ENCODE results near the gene KISS1R.
A peak's percentile ranks its signal among the peaks of the same experiment; 100 is the strongest.
"Not testable (repeated sequence)": the region's sequence is repeated elsewhere in the genome, so short reads cannot be mapped to it uniquely, and the experiment has no call there.

The KISS1R gene

DNA sequence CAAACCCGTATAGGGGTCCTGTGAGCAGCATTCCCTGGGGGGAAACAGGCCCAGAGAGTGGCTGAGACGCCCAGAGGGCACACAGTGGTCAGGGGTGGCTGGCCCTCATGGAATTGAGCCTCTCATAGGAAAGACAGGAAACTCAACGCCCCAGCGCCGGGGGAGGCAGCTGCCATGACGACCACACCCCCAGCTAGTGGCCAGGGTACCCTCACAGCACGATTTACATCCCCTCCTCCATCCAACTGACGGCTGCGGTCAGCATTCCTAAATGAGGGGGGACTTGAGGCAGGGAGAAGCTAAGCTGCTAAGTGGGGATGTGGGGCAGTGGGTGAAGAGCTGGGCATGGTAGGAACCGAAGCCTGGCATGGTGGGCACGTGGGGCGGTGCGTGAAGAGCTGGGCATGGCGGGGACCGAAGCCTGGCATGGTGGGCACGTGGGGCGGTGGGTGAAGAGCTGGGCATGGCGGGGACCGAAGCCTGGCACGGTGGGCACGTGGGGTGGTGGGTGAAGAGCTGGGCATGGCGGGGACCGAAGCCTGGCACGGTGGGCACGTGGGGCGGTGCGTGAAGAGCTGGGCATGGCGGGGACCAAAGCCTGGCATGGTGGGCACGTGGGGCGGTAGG is 34.1 kb upstream of the KISS1R start:
- no peak for DNase-seq

- no peak for DNase-seq
Measured at GRCh38 chr19:883661-884211, 33.4 kb upstream of the KISS1R start.

GRCh38 chr19:884420-885211 is 32.5 kb upstream of the KISS1R start:
- DNase-seq, result no peak

- DNase-seq, result no peak
Measured at GRCh38 chr19:885536-886224, 31.5 kb upstream of the KISS1R start.

DNA sequence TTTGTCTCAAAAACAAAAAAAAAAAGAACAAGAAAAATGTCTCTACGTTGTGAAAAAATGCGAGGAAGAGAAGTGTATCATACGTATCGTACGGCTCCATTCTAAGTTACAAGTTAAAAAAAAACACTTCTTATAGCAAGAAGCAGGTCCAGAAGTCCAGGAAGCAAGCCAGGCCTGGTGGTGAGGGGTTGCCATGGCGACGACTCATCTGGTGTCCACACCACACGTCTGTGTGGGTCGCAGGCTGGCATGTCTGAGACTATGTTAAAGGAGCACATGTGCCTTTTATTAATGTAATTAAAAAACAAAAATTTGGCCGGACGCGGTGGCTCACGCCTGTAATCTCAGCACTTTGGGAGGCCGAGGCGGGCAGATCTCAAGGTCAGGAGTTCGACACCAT is 30.1 kb upstream of the KISS1R start:
- no peak for DNase-seq

DNA sequence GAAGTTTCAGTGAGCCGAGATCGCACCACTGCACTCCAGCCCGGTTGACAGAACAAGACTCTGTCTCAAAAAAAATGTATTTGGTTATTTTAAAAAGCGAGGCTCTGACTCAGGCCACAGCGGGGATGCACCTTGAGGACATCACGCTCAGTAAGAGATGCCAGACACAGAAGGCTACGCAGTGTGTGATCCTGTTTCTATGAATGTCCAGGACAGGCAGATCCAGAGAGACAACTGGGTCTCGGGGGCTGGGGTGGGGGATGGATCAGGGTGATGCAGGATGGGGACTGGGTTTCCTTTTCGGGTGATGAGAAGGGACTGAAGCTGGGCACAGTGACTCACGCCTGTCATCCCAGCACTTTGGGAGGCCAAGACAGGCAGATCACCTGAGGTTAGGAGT is 29.5 kb upstream of the KISS1R start:
- no peak for DNase-seq

GRCh38 chr19:888581-889385 is 28.4 kb upstream of the KISS1R start:
- DNase-seq, result no peak

DNA sequence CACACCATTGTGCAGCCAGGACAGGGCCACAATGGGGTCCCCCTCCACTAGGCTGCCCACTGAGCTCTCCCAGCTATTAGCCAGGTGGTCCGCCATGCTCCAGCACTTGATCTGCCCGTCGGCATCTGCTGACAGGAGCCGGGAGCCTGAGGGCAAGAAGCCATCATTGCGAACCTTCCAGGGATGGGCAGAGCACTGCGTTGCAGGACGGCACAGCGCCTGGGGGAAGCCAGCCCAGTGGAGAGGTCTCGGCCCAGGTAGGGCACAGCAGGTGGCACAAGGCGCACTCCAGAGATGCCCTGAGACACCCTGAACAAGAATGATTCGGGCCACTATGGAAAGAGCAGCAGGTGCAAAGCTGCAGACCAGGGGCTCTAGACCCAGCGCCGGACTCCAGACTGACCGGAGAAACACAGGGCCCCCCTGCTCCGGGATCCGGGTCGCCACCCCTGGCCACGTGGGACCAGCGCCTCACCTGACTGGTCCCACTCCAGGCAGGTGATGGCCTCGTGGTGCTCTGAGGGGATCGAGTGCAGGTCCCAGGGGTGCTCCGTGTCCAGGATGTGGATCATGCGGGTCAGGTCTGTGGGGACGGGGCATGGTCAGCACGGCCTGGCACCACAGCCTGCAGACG is 27.4 kb upstream of the KISS1R start:
- no peak for DNase-seq

DNA sequence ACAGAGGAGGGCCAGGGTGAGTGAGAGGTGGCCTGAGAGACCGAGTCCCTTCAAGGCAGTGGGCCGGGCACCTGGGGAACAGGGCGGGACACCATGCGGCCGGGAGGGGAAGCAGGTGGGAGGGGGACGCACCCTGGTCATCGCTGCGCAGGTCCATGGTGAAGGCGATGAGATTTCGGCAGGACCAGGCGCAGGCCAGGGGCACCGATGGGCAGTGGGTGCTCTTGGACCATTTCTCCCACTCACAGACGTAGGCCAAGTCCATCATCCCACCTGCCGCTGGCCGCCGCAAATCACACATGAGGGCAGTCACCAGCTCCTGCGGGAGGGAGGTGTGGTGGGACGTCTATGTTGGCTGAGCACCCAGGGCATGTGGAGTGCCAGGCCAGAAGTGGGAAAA is 26.3 kb upstream of the KISS1R start:
- DNase-seq, result no peak

- DNase-seq, result not testable (repeated sequence)
Measured at GRCh38 chr19:891421-892200, 25.5 kb upstream of the KISS1R start.

DNA sequence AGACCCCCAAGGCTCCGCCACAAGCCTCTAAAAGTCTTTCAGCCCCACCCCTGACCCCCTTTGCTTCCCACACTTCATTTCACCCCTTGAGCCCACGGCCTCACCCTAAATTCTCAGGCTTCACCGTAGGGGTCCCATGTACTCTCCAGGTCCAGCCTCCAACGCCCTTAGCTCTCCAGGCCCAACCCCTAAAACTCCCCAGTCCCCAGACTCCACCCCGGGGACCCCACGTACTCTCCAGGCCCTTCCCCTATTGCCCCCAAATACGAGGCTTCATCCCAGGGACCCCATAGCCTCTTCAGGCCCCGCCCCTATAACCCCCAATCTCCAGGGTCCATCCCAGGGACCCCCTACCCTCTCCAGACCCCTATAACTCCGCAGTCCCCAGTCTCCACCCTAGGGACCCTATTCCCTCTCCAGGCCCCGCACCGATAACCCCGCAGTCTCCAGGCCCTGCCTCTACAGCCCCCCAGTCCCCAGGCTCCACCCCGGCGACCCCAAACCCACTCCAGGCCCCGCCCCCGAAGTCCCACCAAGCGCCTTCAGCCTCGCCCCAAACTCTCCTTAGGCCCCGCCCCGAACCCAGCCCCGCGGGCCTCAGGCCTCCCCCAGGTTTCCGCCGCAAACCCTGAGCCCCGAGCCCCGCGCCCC is 24.8 kb upstream of the KISS1R start:
- DNase-seq, result no peak

GRCh38 chr19:892894-893689 is 24.0 kb upstream of the KISS1R start, which contains the start of the genes MED16 and RNU6-9:
TSS of gene MED16 (minus strand) at chr19:893187. CDS start at chr19:891131, 2,056 bp downstream.
TSS of gene RNU6-9 (plus strand) at chr19:893484.
- peak; percentile 94 for DNase-seq

DNA sequence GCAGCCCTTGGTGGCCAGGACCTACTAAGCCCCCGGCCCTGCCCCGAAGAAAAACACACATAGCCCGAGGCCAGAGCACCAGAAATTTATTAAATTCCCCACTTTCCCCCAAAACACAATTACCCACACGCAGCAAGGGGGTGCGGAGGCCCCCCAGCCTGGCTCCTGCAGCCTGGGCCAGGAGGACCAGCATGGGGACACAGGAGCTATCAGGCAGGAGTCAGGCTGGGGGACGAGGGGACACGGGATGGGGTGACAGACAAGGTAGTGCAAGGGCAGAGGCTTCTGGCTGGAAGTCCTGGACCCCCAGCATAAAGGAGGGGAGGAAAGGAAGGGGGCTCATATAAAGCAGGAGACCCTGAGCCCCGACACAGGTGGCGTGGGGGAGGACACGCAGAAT is 20.7 kb upstream of the KISS1R start:
- DNase-seq, result no peak

DNA sequence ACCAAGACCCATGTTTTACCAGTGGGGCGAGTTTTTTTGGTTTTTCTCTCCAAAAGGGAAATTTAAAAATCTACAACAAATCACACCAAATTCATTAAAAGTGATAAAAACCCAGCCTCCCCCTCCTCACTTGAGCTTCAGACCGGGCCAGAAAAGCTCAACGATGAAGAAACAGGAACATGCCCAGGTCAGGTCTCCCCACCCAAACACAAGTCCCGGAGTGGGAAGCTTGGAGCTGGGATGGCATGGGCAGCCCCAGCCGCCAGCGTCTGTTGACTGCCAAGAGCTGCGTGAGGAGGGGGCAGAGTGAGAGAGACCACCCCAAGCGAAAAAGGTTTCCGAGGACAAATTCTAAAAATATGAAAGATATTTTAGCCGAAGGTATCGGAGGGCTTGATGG is 20.1 kb upstream of the KISS1R start:
- no peak for DNase-seq

DNA sequence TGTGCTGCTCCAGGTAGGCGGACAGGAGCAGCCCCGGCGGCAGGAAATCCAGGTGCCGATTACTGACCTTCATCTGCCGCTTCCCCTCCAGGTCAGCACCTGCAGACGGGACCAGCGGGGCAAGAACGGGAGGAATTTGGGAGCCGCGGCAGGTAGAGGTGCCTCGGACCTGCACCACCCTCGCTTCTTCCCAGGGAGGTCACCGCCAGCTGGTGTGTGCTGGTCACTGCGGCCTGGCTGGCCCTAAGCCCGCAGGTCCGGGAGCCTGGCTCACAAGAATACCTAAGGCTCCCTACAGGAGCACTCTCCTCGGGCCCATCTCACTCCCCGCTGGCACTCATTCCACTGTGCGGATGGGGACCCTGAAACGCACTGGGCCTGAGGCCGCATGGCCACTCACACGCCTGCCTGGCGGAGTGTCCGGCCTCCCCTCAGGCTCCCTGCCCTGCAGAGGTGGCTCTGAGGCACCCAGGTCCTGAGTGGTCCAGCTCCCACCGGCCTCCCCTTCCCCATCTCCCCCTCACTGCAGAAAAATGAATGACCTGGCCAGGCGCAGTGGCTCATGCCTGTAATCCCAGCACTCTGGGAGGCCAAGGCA is 19.6 kb upstream of the KISS1R start:
- DNase-seq, result no peak

DNA sequence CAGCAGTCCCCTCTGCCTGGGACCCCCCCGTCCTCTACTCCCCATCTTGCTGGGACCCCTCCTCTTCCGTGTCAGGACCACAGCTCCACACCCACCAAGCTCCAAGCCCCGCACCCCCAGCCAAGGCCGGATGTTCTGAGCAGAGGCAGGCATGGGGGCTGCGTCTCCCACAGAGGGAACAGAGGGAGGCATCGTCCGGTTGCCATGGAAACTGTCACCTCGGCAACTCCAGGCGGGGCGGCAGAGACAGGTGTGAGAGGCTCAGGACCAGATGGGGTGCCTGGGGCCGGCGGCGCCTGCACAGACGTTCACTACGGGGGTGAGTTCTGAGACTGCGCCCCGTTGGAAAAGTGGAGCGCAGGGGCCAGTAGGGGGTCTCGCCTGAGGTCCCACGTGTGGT is 18.5 kb upstream of the KISS1R start:
- no peak for DNase-seq

- DNase-seq, result no peak
Measured at GRCh38 chr19:899336-900042, 17.6 kb upstream of the KISS1R start.

GRCh38 chr19:900043-900301 is 17.2 kb upstream of the KISS1R start:
- no peak for DNase-seq

Measured in activated CD8-positive, alpha-beta memory T cell treated with anti-CD3 and anti-CD28 coated beads for 24 hours (primary cell).